ENCODE results near the gene MT1B. TPM values are rescaled to one million over a fixed set of nuclear protein-coding genes. Genes with fewer than 3 reads are reported as not detected.

MT1B gene
- total RNA-seq, 2 donors from 2014 or later = not detected

DNA sequence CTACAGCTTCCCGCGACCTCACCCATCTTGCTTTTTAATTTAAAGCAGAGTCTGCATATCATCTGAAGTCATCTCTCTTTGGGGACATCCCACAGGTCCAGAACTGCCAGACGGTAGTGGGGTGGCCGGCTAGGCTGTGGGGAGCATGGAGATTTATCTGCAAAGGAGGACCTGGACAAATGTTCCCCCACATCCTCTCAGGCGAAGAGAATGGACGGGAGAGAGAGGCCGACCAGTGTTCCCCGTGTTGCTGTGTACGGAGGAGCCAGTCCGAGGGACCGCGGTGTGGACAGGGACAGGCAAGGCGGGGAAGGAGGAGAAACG lies 19.9 kb upstream of the MT1B start:
- Mint-ChIP-seq H3K36me3 (ENCODE audit: low read depth) (no peaks in the 10 kb centered on the region), H3K27ac (no peak overlapping the region), H3K4me3 (peak overlapping the region; percentile 50), H3K27me3 (ENCODE audit: insufficient read depth) (peaks cover 95% of the 10 kb centered on the region), H3K4me1 (peaks cover 17% of the 10 kb centered on the region), H3K9me3 (no peaks in the 10 kb centered on the region)
- Histone ChIP-seq H3K4me3 (ENCODE audit: low read length) (peak overlapping the region; percentile 67), H3K27ac (ENCODE audit: low read depth, low read length) (no peak overlapping the region), H3K4me1 (ENCODE audit: control insufficient read depth, insufficient read depth, low read length) (no peaks in the 10 kb centered on the region), H3K27me3 (ENCODE audit: control insufficient read depth, insufficient read depth, low read length, poor library complexity, severe bottlenecking) (peaks cover 96% of the 10 kb centered on the region), H3K9ac (ENCODE audit: extremely low read depth, low read length, poor library complexity, severe bottlenecking) (no peak overlapping the region), H3K9me3 (ENCODE audit: control insufficient read depth, low read length) (no peaks in the 10 kb centered on the region), H3K36me3 (ENCODE audit: control insufficient read depth, insufficient read depth, low read length) (no peaks in the 10 kb centered on the region)
- DNase-seq = no peak
- no peak for TF ChIP-seq CTCF (conservative IDR thresholded peaks at IDR 0.05)
- WGBS, 2 experiments (ENCODE audit: insufficient coverage in 1 of 2, insufficient read length in 1 of 2) = 20 to 22% methylated on average over 10 to 14 of the region's 14 CpGs

GRCh38 chr16:56632156-56632847 lies 19.4 kb upstream of the MT1B start, which contains the start of gene MT1M:
MT1M (plus strand) TSS chr16:56632659; CDS start chr16:56632732, 73 bp downstream.
- Histone ChIP-seq H3K4me1 (ENCODE audit: control insufficient read depth, insufficient read depth, low read length) (no peaks in the 10 kb centered on the region), H3K27me3 (ENCODE audit: control insufficient read depth, insufficient read depth, low read length, poor library complexity, severe bottlenecking) (peaks cover 96% of the 10 kb centered on the region), H3K9me3 (ENCODE audit: control insufficient read depth, low read length) (no peaks in the 10 kb centered on the region), H3K36me3 (ENCODE audit: control insufficient read depth, insufficient read depth, low read length) (no peaks in the 10 kb centered on the region), H3K4me3 (ENCODE audit: low read length) (peak within 1 kb of the TSS; percentile 67), H3K9ac (ENCODE audit: extremely low read depth, low read length, poor library complexity, severe bottlenecking) (no peak within 1 kb of the TSS), H3K27ac (ENCODE audit: low read depth, low read length) (no peak within 1 kb of the TSS)
- WGBS, 2 experiments (ENCODE audit: insufficient coverage in 1 of 2, insufficient read length in 1 of 2) = 1% methylated on average over 12 to 60 of the region's 61 CpGs
- no peaks in the 10 kb centered on the region for H3K9me3 Mint-ChIP-seq
- H3K27ac Mint-ChIP-seq = no peak within 1 kb of the TSS
- H3K4me3 Mint-ChIP-seq = peak within 1 kb of the TSS; percentile 50
- H3K4me1 Mint-ChIP-seq = peaks cover 13% of the 10 kb centered on the region
- TF ChIP-seq CTCF (conservative IDR thresholded peaks at IDR 0.05) = no peak
- DNase-seq = peak; percentile 76
- no peaks in the 10 kb centered on the region for H3K36me3 Mint-ChIP-seq (ENCODE audit: low read depth)
- peaks cover 95% of the 10 kb centered on the region for H3K27me3 Mint-ChIP-seq (ENCODE audit: insufficient read depth)

DNA sequence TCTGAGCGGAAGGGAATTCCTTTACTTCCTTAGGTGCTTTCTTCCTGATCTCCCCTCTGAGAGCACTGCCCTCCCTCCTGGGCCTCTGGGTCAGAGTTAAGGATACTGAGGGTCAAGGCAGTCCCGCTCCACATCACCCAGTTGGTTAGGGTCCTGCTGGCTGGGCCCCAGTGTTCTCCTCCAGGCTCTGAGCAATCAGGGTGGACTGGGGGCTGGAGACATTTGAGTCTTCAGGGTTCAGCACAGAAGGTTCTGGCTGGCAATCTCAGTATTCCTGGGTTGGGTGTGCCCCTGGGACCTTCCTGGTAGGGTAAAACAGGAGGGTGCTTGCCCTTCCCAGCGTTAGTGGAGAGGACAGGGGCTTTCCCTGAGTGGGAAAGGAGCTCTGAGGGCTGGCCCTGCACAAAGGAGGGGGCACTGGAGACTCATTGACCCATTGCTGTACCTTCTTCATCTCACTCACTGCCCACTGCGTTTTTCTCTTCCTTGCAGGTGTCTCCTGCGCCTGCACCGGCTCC lies 18.8 kb upstream of the MT1B start:
- peaks cover 99% of the 10 kb centered on the region for H3K27me3 ChIP-seq (ENCODE audit: control insufficient read depth, insufficient read depth, low read length, poor library complexity, severe bottlenecking)
- no peak overlapping the region for H3K27ac Mint-ChIP-seq
- 17 to 19% methylated on average over 2 to 6 of the region's 6 CpGs for WGBS, 2 experiments (ENCODE audit: insufficient coverage in 1 of 2, insufficient read length in 1 of 2)
- H3K27ac ChIP-seq (ENCODE audit: low read depth, low read length) = no peak overlapping the region
- H3K4me1 ChIP-seq (ENCODE audit: control insufficient read depth, insufficient read depth, low read length) = no peaks in the 10 kb centered on the region
- H3K27me3 Mint-ChIP-seq (ENCODE audit: insufficient read depth) = peaks cover 98% of the 10 kb centered on the region
- no peaks in the 10 kb centered on the region for H3K36me3 Mint-ChIP-seq (ENCODE audit: low read depth)
- no peaks in the 10 kb centered on the region for H3K36me3 ChIP-seq (ENCODE audit: control insufficient read depth, insufficient read depth, low read length)
- H3K4me3 ChIP-seq (ENCODE audit: low read length) = peak overlapping the region; percentile 67
- TF ChIP-seq CTCF (conservative IDR thresholded peaks at IDR 0.05) = no peak
- peaks cover 15% of the 10 kb centered on the region for H3K4me1 Mint-ChIP-seq
- no peak overlapping the region for H3K9ac ChIP-seq (ENCODE audit: extremely low read depth, low read length, poor library complexity, severe bottlenecking)
- H3K4me3 Mint-ChIP-seq = peak overlapping the region; percentile 50
- no peak for DNase-seq
- H3K9me3 Mint-ChIP-seq = no peaks in the 10 kb centered on the region
- H3K9me3 ChIP-seq (ENCODE audit: control insufficient read depth, low read length) = no peaks in the 10 kb centered on the region

Data from endodermal cell (in vitro differentiated cells).